ENCODE measurements around the gene XG. TPM values are rescaled to one million over a fixed set of nuclear protein-coding genes. Genes with fewer than 3 reads are reported as not detected.

The XG gene
- total RNA-seq, 3 donors from 2014 or later (not counting 1 experiment from before 2014, with no cell fraction given): 0.85 TPM; not detected in 2

DNA sequence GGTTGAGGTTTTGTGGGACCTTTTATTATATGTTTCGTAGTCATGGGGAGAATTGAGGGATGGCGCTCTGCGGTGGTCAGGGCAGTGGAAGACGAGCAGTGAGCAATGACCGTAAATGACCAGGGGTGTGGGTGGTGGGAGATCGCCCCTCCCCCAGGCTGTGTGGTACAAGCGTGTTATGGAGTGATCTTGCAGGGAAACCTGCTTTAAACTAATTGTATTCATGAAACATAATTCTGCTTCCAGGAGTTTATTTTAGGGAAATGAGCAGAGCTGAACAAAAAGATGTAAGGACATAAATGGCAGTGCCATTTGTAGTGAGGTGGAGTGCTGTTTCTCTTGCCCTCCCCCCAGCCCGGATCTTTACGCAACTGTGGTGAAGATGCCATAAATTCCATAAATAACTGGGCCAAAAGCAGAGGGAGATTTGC, 97.0 kb downstream of the XG start:
- 89% methylated on average over 7 of the region's 9 CpGs for WGBS (ENCODE audit: insufficient coverage)
- no peak overlapping the region for H3K27ac ChIP-seq (ENCODE audit: low read length)
- Mint-ChIP-seq H3K4me3 (no peak overlapping the region), H3K27me3 (ENCODE audit: low read depth in 2 of 2) (peaks cover 3 to 19% of the 10 kb centered on the region in 2 donors), H3K4me1 (no peaks in the 10 kb centered on the region), H3K27ac (no peak overlapping the region), H3K9me3 (no peaks in the 10 kb centered on the region), H3K36me3 (no peaks in the 10 kb centered on the region)
- H3K27me3 ChIP-seq (ENCODE audit: control insufficient read depth, insufficient read depth, low read length): no peaks in the 10 kb centered on the region
- H3K4me1 ChIP-seq (ENCODE audit: control insufficient read depth, insufficient read depth, low read length): no peaks in the 10 kb centered on the region
- intact Hi-C loops (cut with micrococcal nuclease): no loop called here
- H3K36me3 ChIP-seq (ENCODE audit: control insufficient read depth, insufficient read depth, low read length): no peaks in the 10 kb centered on the region
- no peak overlapping the region for H3K4me3 ChIP-seq (ENCODE audit: low read length)
- H3K9me3 ChIP-seq (ENCODE audit: control insufficient read depth, insufficient read depth, low read length): no peaks in the 10 kb centered on the region
- DNase-seq (no peak), ATAC-seq (no peak)
- TF ChIP-seq, protein P1, sequence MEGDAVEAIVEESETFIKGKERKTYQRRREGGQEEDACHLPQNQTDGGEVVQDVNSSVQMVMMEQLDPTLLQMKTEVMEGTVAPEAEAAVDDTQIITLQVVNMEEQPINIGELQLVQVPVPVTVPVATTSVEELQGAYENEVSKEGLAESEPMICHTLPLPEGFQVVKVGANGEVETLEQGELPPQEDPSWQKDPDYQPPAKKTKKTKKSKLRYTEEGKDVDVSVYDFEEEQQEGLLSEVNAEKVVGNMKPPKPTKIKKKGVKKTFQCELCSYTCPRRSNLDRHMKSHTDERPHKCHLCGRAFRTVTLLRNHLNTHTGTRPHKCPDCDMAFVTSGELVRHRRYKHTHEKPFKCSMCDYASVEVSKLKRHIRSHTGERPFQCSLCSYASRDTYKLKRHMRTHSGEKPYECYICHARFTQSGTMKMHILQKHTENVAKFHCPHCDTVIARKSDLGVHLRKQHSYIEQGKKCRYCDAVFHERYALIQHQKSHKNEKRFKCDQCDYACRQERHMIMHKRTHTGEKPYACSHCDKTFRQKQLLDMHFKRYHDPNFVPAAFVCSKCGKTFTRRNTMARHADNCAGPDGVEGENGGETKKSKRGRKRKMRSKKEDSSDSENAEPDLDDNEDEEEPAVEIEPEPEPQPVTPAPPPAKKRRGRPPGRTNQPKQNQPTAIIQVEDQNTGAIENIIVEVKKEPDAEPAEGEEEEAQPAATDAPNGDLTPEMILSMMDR (IDR thresholded peaks at IDR 0.05): no peak

DNA sequence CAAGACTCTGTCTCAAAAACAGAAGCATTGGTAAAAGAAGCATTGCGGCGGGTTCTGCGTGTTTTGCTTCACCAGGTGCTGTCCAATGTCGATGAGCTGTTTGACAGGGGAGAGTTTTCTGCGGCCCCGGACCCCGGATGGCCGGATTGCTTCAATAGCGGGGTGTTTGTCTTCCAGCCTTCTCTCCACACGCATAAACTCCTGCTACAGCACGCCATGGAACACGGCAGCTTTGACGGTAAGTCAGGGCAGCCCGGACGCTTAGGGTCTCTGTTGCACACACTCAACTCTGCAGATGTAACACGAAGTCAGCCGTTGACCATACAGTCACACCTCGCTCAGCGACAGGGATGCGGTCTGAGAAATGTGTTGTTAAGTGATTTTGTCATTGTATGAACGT, 103.1 kb downstream of the XG start:
- H3K27me3 ChIP-seq (ENCODE audit: control insufficient read depth, insufficient read depth, low read length): no peaks in the 10 kb centered on the region
- H3K4me3 Mint-ChIP-seq: no peak overlapping the region
- H3K36me3 ChIP-seq (ENCODE audit: control insufficient read depth, insufficient read depth, low read length): no peaks in the 10 kb centered on the region
- H3K36me3 Mint-ChIP-seq: no peaks in the 10 kb centered on the region
- WGBS (ENCODE audit: insufficient coverage): 94% methylated on average over 17 of the region's 21 CpGs
- H3K9me3 ChIP-seq (ENCODE audit: control insufficient read depth, insufficient read depth, low read length): no peaks in the 10 kb centered on the region
- no peaks in the 10 kb centered on the region for H3K9me3 Mint-ChIP-seq
- no peaks in the 10 kb centered on the region for H3K4me1 Mint-ChIP-seq
- intact Hi-C loops (cut with micrococcal nuclease): no loop called here
- no peaks in the 10 kb centered on the region for H3K27me3 Mint-ChIP-seq (ENCODE audit: low read depth in 2 of 2)
- TF ChIP-seq, protein P1 (IDR thresholded peaks at IDR 0.05): no peak
- no peak overlapping the region for H3K4me3 ChIP-seq (ENCODE audit: low read length)
- DNase-seq (no peak), ATAC-seq (no peak)
- H3K27ac ChIP-seq (ENCODE audit: low read length): no peak overlapping the region
- no peaks in the 10 kb centered on the region for H3K4me1 ChIP-seq (ENCODE audit: control insufficient read depth, insufficient read depth, low read length)
- no peak overlapping the region for H3K27ac Mint-ChIP-seq

DNA sequence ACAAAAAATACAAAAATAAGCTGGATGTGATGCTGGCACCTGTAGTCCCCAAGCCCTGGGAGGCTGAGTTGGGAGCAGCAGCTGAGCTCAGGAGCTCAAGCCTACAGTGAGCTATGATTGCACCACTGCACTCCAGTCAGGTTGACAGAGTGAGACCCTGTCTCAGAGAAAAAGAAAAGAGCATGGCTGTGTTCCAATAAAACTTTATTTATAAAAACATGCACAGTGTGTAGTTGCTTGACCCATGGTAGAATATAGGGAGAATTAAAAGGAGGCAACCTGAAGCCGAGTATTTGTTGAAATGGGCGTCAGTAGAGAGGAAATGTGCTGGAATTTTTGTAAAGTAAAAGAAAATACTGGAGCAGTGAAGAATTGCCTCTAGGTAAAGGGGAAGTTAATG, 103.9 kb downstream of the XG start:
- Histone ChIP-seq H3K4me3 (ENCODE audit: low read length) (no peak overlapping the region), H3K4me1 (ENCODE audit: control insufficient read depth, insufficient read depth, low read length) (no peaks in the 10 kb centered on the region), H3K36me3 (ENCODE audit: control insufficient read depth, insufficient read depth, low read length) (no peaks in the 10 kb centered on the region), H3K27me3 (ENCODE audit: control insufficient read depth, insufficient read depth, low read length) (no peaks in the 10 kb centered on the region), H3K27ac (ENCODE audit: low read length) (no peak overlapping the region), H3K9me3 (ENCODE audit: control insufficient read depth, insufficient read depth, low read length) (no peaks in the 10 kb centered on the region)
- H3K36me3 Mint-ChIP-seq: no peaks in the 10 kb centered on the region
- no peaks in the 10 kb centered on the region for H3K4me1 Mint-ChIP-seq
- no peaks in the 10 kb centered on the region for H3K27me3 Mint-ChIP-seq (ENCODE audit: low read depth in 2 of 2)
- H3K4me3 Mint-ChIP-seq: no peak overlapping the region
- H3K9me3 Mint-ChIP-seq: no peaks in the 10 kb centered on the region
- no peak overlapping the region for H3K27ac Mint-ChIP-seq
- ATAC-seq (no peak), DNase-seq (no peak)
- TF ChIP-seq, protein P1 (IDR thresholded peaks at IDR 0.05): no peak
- WGBS (ENCODE audit: insufficient coverage): 89% methylated on average over 2 of the region's 2 CpGs
- intact Hi-C loops (cut with micrococcal nuclease): no loop called here

- H3K9me3 ChIP-seq (ENCODE audit: control insufficient read depth, insufficient read depth, low read length): no peaks in the 10 kb centered on the region
These were observed 105.7 kb downstream of the XG start for GRCh38 chrX:2857566-2857965.

More at GRCh38 chrX:2857566-2857965, 105.7 kb downstream of the XG start:
- no peaks in the 10 kb centered on the region for H3K27me3 Mint-ChIP-seq (ENCODE audit: low read depth in 2 of 2)
- no peak overlapping the region for H3K27ac Mint-ChIP-seq
- no peaks in the 10 kb centered on the region for H3K4me1 Mint-ChIP-seq
- no peak for ATAC-seq
- intact Hi-C loops (cut with micrococcal nuclease): no loop called here
- H3K4me1 ChIP-seq (ENCODE audit: control insufficient read depth, insufficient read depth, low read length): no peaks in the 10 kb centered on the region
- no peaks in the 10 kb centered on the region for H3K27me3 ChIP-seq (ENCODE audit: control insufficient read depth, insufficient read depth, low read length)
- H3K9me3 Mint-ChIP-seq: no peaks in the 10 kb centered on the region
- no peaks in the 10 kb centered on the region for H3K36me3 ChIP-seq (ENCODE audit: control insufficient read depth, insufficient read depth, low read length)
- 80% methylated on average over 2 of the region's 3 CpGs for WGBS (ENCODE audit: insufficient coverage)
- no peak overlapping the region for H3K4me3 ChIP-seq (ENCODE audit: low read length)
- no peak overlapping the region for H3K4me3 Mint-ChIP-seq
- H3K27ac ChIP-seq (ENCODE audit: low read length): no peak overlapping the region
- no peak for DNase-seq
- no peaks in the 10 kb centered on the region for H3K36me3 Mint-ChIP-seq
- TF ChIP-seq, protein P1 (IDR thresholded peaks at IDR 0.05): no peak

Data from natural killer cell (primary cell).